B cell (primary cell): Measurements from ENCODE around the gene EPB41L2. TPM values are rescaled to one million over a fixed set of nuclear protein-coding genes. Genes with fewer than 3 reads are reported as not detected.

ENCODE experiments used
- ATAC-seq: fragments of 200-7000 bp; cut with Tn5 transposase; one replicate; pipeline ENCODE4 v1.10.0; 2021; ENCODE audit warnings: low read depth, mild to moderate bottlenecking, moderate number of reproducible peaks, moderate library complexity
- CTCF ChIA-PET: fragments of 350-600 bp; sonication (Branson Sonifier 250); formaldehyde crosslinking; loops from one replicate; lab custom pipeline; 2021; ENCODE audit warnings: antibody characterized with exemption, inconsistent platforms; lab: Charles Lee
- POLR2A ChIA-PET: fragments of 350-600 bp; sonication (Branson Sonifier 250); formaldehyde crosslinking; loops from one replicate; lab custom pipeline; 2021; ENCODE audit warnings: antibody characterized with exemption; lab: Charles Lee
- DNase-seq: peaks from one replicate; pipeline ENCODE4 v3.0.0; 2013
- H2AFZ ChIP-seq: 2 replicates; pipeline ENCODE4 v1.6.1; 2012; ENCODE audit warnings: mild to moderate bottlenecking, low read depth, low read length; ENCODE audit not compliant: insufficient read depth, poor library complexity, severe bottlenecking
- H3K27ac ChIP-seq, 2 donors: 1 replicate in 1 of 2; 2 replicates in 1 of 2; pipeline ENCODE4 v1.5.1; 2012 to 2013; ENCODE audit warnings: low read length in 2 of 2, mild to moderate bottlenecking in 2 of 2, moderate library complexity in 1 of 2
- H3K27me3 ChIP-seq, 4 experiments: fragments of 200-600 bp in 1 of 4; sonication (generic) in 1 of 4; replicated peaks in 1 of 4; 1 replicate in 2 of 4; 2 replicates in 2 of 4; pipeline versions ENCODE4 v1.6.1 to v1.7.0; 2013 to 2016; ENCODE audit warnings: low read length in 3 of 4, mild to moderate bottlenecking in 2 of 4, mixed read lengths in 1 of 4, moderate library complexity in 1 of 4; ENCODE audit not compliant: insufficient read depth in 4 of 4, control insufficient read depth in 3 of 4; ENCODE audit errors: control extremely low read depth in 1 of 4
- H3K36me3 ChIP-seq, 2 experiments: replicated peaks in 1 of 2; 1 replicate in 1 of 2; 2 replicates in 1 of 2; pipeline versions ENCODE4 v1.6.1 to v1.7.1; 2013; ENCODE audit warnings: low read length in 1 of 2; ENCODE audit not compliant: insufficient read depth in 2 of 2, control insufficient read depth in 1 of 2; ENCODE audit errors: control extremely low read depth in 1 of 2, extremely low read depth in 1 of 2
- H3K4me1 ChIP-seq, 2 donors: fragments of 200-600 bp in 1 of 2; sonication (generic) in 1 of 2; 1 replicate in 1 of 2; 2 replicates in 1 of 2; pipeline versions ENCODE4 v1.5.1 to v1.6.1; 2013 to 2017; ENCODE audit warnings: low read length in 2 of 2; ENCODE audit not compliant: control insufficient read depth in 2 of 2, insufficient read depth in 2 of 2
- H3K4me2 ChIP-seq: replicated peaks from 2 replicates; pipeline ENCODE3; 2012; ENCODE audit warnings: mild to moderate bottlenecking, low read depth, low read length; ENCODE audit not compliant: poor library complexity, severe bottlenecking
- H3K4me3 ChIP-seq, 5 experiments: fragments of 200-600 bp in 1 of 5; sonication (generic) in 1 of 5; 1 replicate in 3 of 5; 2 replicates in 2 of 5; pipeline versions ENCODE4 v1.5.1 to v1.7.0; 2011 to 2016; ENCODE audit warnings: low read length in 4 of 5, mild to moderate bottlenecking in 4 of 5, low read depth in 2 of 5, control low read depth in 1 of 5, moderate library complexity in 1 of 5; ENCODE audit not compliant: insufficient read depth in 1 of 5; ENCODE audit errors: control extremely low read depth in 1 of 5, extremely low read depth in 1 of 5
- H3K79me2 ChIP-seq: fragments of 200-600 bp; sonication (generic); one replicate; pipeline ENCODE4 v1.6.0; 2016; ENCODE audit warnings: low read length; ENCODE audit not compliant: control insufficient read depth, insufficient read depth
- H3K9ac ChIP-seq: fragments of 200-600 bp; sonication (generic); 2 replicates; pipeline ENCODE4 v1.6.1; 2017; ENCODE audit warnings: mild to moderate bottlenecking, low read length, moderate library complexity
- H3K9me3 ChIP-seq, 3 donors: one replicate each; pipeline versions ENCODE4 v1.6.1 to v1.7.1; 2013; ENCODE audit warnings: low read length in 2 of 3; ENCODE audit not compliant: control insufficient read depth in 2 of 3, insufficient read depth in 1 of 3; ENCODE audit errors: control extremely low read depth in 1 of 3
- H4K20me1 ChIP-seq: 2 replicates; pipeline ENCODE4 v1.6.0; 2012; ENCODE audit warnings: mild to moderate bottlenecking, low read length; ENCODE audit not compliant: insufficient read depth, control insufficient read depth, poor library complexity, severe bottlenecking
- H3K27ac Mint-ChIP-seq: one replicate; pipeline ENCODE4 v1.8.0; 2021; ENCODE audit warnings: mixed read lengths
- H3K27me3 Mint-ChIP-seq: one replicate; pipeline ENCODE4 v1.8.0; 2021; ENCODE audit warnings: mixed read lengths
- H3K4me1 Mint-ChIP-seq: one replicate; pipeline ENCODE4 v1.8.0; 2021; ENCODE audit warnings: mixed read lengths
- H3K4me3 Mint-ChIP-seq: one replicate; pipeline ENCODE4 v1.8.0; 2021; ENCODE audit warnings: mixed read lengths
- H3K9me3 Mint-ChIP-seq: one replicate; pipeline ENCODE4 v1.8.0; 2022; ENCODE audit warnings: mixed read lengths; ENCODE audit not compliant: insufficient read depth
- EZH2 ChIP-seq: IDR thresholded peaks from 2 replicates; pipeline ENCODE4 v1.6.1; 2012; ENCODE audit warnings: borderline replicate concordance, low read depth, mild to moderate bottlenecking, moderate library complexity, low read length; ENCODE audit not compliant: insufficient read depth, poor library complexity, severe bottlenecking
- WGBS: methylation state at CpG from one replicate; pipeline ENCODE4 v1.1.5; 2013; ENCODE audit warnings: missing lambda C conversion rate; ENCODE audit not compliant: insufficient coverage; 5-methylcytosine and 5-hydroxymethylcytosine counted together
- intact Hi-C: fragments of 100-400 bp; cut with micrococcal nuclease; formaldehyde crosslinking; loops from one replicate; pipeline ENCODE4 v1.10.0; 2022
- polyA plus RNA-seq: library from polyadenylated mRNA; depleted of rRNA; stranded (reverse); fragments of >200 nt; gene quantifications from 2 replicates; pipeline ENCODE4 v1.2.3, GENCODE V29; 2012
- total RNA-seq, 2 donors: library from RNA; stranded (reverse); fragments of 120-200 nt in 1 of 2; gene quantifications; 1 replicate in 1 of 2; 2 replicates in 1 of 2; pipeline versions ENCODE4 v1.2.3 to v1.2.4, GENCODE V29; 2013 to 2022
- TF ChIP-seq, protein P1 (sequence below): fragments of 200-600 bp; IDR thresholded peaks from one replicate; pipeline ENCODE4 v1.8.0; 2022; ENCODE audit warnings: antibody characterized with exemption, mild to moderate bottlenecking

EPB41L2 gene
- total and polyA plus RNA-seq, 2 donors (not counting 1 experiment from before 2014, with no cell fraction given): 17.8 to 61.0 TPM

DNA sequence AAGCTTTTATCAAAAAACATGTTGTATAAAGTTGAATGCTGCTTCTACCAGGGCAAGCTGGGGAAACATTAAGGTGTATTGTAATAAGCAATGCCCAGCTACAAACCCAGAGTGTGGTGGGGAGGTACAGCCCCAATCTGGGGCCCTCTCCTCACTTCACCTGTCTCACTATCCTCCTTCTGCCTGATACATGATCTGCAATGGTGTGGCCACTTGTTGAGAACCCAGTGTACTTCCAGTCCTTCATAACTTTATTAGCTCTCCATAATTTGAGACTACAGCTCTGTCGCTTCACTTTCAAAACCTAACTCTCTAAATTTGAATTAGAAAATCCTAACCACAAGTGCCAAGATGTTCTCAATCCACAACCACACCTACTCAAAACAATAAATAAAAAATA is 84.9 kb downstream of the EPB41L2 start:
- H3K9me3 Mint-ChIP-seq: no peaks in the 10 kb centered on the region
- no peak overlapping the region for H2AFZ ChIP-seq
- H3K27ac ChIP-seq: no peak overlapping the region
- intact Hi-C loops: no loop called here
- TF ChIP-seq, protein P1, sequence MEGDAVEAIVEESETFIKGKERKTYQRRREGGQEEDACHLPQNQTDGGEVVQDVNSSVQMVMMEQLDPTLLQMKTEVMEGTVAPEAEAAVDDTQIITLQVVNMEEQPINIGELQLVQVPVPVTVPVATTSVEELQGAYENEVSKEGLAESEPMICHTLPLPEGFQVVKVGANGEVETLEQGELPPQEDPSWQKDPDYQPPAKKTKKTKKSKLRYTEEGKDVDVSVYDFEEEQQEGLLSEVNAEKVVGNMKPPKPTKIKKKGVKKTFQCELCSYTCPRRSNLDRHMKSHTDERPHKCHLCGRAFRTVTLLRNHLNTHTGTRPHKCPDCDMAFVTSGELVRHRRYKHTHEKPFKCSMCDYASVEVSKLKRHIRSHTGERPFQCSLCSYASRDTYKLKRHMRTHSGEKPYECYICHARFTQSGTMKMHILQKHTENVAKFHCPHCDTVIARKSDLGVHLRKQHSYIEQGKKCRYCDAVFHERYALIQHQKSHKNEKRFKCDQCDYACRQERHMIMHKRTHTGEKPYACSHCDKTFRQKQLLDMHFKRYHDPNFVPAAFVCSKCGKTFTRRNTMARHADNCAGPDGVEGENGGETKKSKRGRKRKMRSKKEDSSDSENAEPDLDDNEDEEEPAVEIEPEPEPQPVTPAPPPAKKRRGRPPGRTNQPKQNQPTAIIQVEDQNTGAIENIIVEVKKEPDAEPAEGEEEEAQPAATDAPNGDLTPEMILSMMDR: no peak
- no peak for TF ChIP-seq EZH2
- H3K36me3 ChIP-seq: no peaks in the 10 kb centered on the region
- DNase-seq (no peak), ATAC-seq (no peak)
- peaks cover 42% of the 10 kb centered on the region for H3K4me1 Mint-ChIP-seq
- ChIA-PET CTCF (interaction anchor here (1.4 to 2.0 kb wide), 2 partner anchors 12 to 138 kb away, joined by 6 read pairs; no protein-coding TSS in a partner anchor), POLR2A (no interaction called here)
- peaks cover 39% of the 10 kb centered on the region for H3K79me2 ChIP-seq
- no peaks in the 10 kb centered on the region for H3K27me3 ChIP-seq
- H3K9me3 ChIP-seq: no peaks in the 10 kb centered on the region
- 90% methylated on average over 1 of the region's 1 CpG for WGBS
- H3K4me3 ChIP-seq: no peak overlapping the region
- peaks cover 7% of the 10 kb centered on the region for H4K20me1 ChIP-seq
- no peak overlapping the region for H3K27ac Mint-ChIP-seq
- no peak overlapping the region for H3K4me2 ChIP-seq
- no peaks in the 10 kb centered on the region for H3K4me1 ChIP-seq
- H3K4me3 Mint-ChIP-seq: no peak overlapping the region
- H3K27me3 Mint-ChIP-seq: no peaks in the 10 kb centered on the region
- H3K9ac ChIP-seq: no peak overlapping the region

DNA sequence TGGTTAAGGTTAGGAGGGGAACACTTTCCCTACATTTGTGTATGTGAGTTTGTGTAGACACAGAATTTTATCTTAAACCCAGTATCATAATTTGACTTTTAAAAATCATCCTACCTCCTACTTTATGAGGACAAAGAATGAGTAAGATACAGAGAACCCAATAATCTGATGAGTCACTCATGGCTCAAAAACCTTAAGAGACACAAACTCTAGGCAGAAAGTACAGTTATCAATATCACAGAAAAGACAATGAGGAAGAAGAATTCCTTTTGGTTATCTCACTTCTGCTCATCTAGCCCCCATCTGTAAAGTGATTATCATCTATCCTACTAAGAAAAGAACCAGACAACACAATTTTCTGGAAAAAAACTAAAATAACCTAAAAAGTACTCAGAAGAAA is 87.7 kb downstream of the EPB41L2 start:
- CTCF ChIA-PET: no interaction called here
- Histone ChIP-seq H3K4me1 (no peaks in the 10 kb centered on the region), H3K9ac (no peak overlapping the region), H3K27me3 (no peaks in the 10 kb centered on the region), H4K20me1 (peaks cover 7% of the 10 kb centered on the region), H3K9me3 (no peaks in the 10 kb centered on the region), H3K4me3 (no peak overlapping the region), H3K4me2 (no peak overlapping the region), H3K36me3 (no peaks in the 10 kb centered on the region), H3K27ac (no peak overlapping the region), H3K79me2 (peaks cover 36% of the 10 kb centered on the region), H2AFZ (no peak overlapping the region)
- no peak overlapping the region for H3K4me3 Mint-ChIP-seq
- H3K9me3 Mint-ChIP-seq: no peaks in the 10 kb centered on the region
- peaks cover 24% of the 10 kb centered on the region for H3K4me1 Mint-ChIP-seq
- DNase-seq: no peak
- no peaks in the 10 kb centered on the region for H3K27me3 Mint-ChIP-seq
- POLR2A ChIA-PET: no interaction called here
- no peak for TF ChIP-seq EZH2
- TF ChIP-seq, protein P1: no peak
- H3K27ac Mint-ChIP-seq: no peak overlapping the region
- no peak for ATAC-seq
- intact Hi-C loops: no loop called here
